Caco-2 (cell line): ENCODE measurements around the gene RPE. TPM values are rescaled to one million over a fixed set of nuclear protein-coding genes. Genes with fewer than 3 reads are reported as not detected.

Experiments
- BruUV-seq: library from RNA; stranded (reverse); fragments of 400-500 nt; replicated peaks from 2 replicates; lab custom pipeline; 2021; lab: Mats Ljungman, UMichigan
- CTCF ChIA-PET: fragments of 300-600 bp; sonication (Branson Sonifier 250); formaldehyde crosslinking; loops from one replicate; lab custom pipeline; 2022; ENCODE audit warnings: antibody characterized with exemption; lab: Charles Lee
- POLR2A ChIA-PET: fragments of 300-600 bp; sonication (Branson Sonifier 250); formaldehyde crosslinking; loops from one replicate; lab custom pipeline; 2022; ENCODE audit warnings: antibody characterized with exemption; lab: Charles Lee
- DNase-seq, 2 experiments: peaks; one replicate each; pipeline versions ENCODE4 v3.0.0 to v3.0.0-alpha.2; 2020 to 2022
- H3K27me3 ChIP-seq: replicated peaks from 2 replicates; pipeline ENCODE4 v1.6.0; 2011; ENCODE audit warnings: low read length; ENCODE audit not compliant: control insufficient read depth, insufficient read depth
- H3K36me3 ChIP-seq: 2 replicates; pipeline ENCODE4 v1.5.1; 2011; ENCODE audit warnings: low read length; ENCODE audit not compliant: control insufficient read depth, insufficient read depth
- H3K4me1 ChIP-seq: fragments of 250-450 bp; sonication (Bioruptor Pico); 2 replicates; pipeline ENCODE4 v1.5.1; 2020; ENCODE audit warnings: mild to moderate bottlenecking
- H3K4me3 ChIP-seq: 2 replicates; pipeline ENCODE4 v1.5.1; 2011; ENCODE audit warnings: low read depth, mild to moderate bottlenecking, control low read depth, low read length
- H3K9me3 ChIP-seq: fragments of 250-450 bp; sonication (Bioruptor Pico); 2 replicates; pipeline ENCODE4 v1.5.1; 2020; ENCODE audit warnings: mild to moderate bottlenecking, moderate library complexity
- H3K27ac Mint-ChIP-seq: one replicate; pipeline ENCODE4 v1.8.0; 2022; ENCODE audit warnings: mixed read lengths; ENCODE audit not compliant: unreplicated experiment
- H3K27me3 Mint-ChIP-seq: one replicate; pipeline ENCODE4 v1.8.0; 2022; ENCODE audit warnings: mixed read lengths; ENCODE audit not compliant: insufficient read depth, unreplicated experiment
- H3K36me3 Mint-ChIP-seq: one replicate; pipeline ENCODE4 v1.8.0; 2022; ENCODE audit warnings: mild to moderate bottlenecking, mixed read lengths; ENCODE audit not compliant: insufficient read depth, unreplicated experiment
- H3K4me1 Mint-ChIP-seq: one replicate; pipeline ENCODE4 v1.8.0; 2022; ENCODE audit warnings: low read depth, mixed read lengths; ENCODE audit not compliant: unreplicated experiment
- H3K4me3 Mint-ChIP-seq: one replicate; pipeline ENCODE4 v1.8.0; 2022; ENCODE audit warnings: mild to moderate bottlenecking, moderate library complexity, mixed read lengths; ENCODE audit not compliant: unreplicated experiment
- H3K9me3 Mint-ChIP-seq: one replicate; pipeline ENCODE4 v1.8.0; 2022; ENCODE audit warnings: mixed read lengths; ENCODE audit not compliant: unreplicated experiment
- intact Hi-C: fragments of 100-400 bp; cut with micrococcal nuclease; formaldehyde crosslinking; loops from one replicate; pipeline ENCODE4 v1.10.0; 2022; ENCODE audit not compliant: unreplicated experiment
- total RNA-seq: library from RNA; stranded (reverse); gene quantifications from 2 replicates; pipeline ENCODE4 v1.2.3, GENCODE V29; 2022
- TF ChIP-seq, protein P1 (sequence below), 2 experiments: fragments of 200-600 bp in 1 of 2; IDR thresholded peaks; 1 replicate in 1 of 2; 2 replicates in 1 of 2; pipeline versions ENCODE4 v1.5.1 to v1.8.0; 2011 to 2022; ENCODE audit warnings: antibody characterized with exemption in 1 of 2, control low read depth in 1 of 2, inconsistent platforms in 1 of 2, low read depth in 1 of 2, low read length in 1 of 2, mild to moderate bottlenecking in 1 of 2, moderate library complexity in 1 of 2; ENCODE audit not compliant: insufficient read depth in 1 of 2, severe bottlenecking in 1 of 2, unreplicated experiment in 1 of 2

The RPE gene
- total RNA-seq, 1 experiment from 2014 or later = 92.9 TPM

DNA sequence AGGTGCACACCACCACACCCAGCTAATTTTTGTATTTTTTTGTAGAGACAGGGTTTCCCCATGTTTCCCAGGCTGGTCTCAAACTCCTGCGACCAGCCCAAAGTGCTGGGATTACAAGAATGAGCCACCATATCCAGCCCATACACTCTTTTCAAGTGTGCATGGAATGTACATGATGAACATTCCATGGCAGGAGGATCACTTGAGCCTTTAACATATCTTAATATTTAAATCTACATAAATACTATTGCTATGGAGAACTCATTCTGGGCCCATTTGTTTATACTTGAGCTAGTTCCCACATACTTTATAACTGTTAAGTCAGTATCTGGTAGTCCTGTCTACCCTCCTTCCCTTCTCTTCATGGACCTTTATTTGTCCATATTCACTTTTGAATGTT lies 48.4 kb downstream of the RPE start:
- Histone ChIP-seq H3K4me1 (peaks cover 7% of the 10 kb centered on the region; the same call in 1 of the 2 replicates), H3K4me3 (no peak overlapping the region), H3K9me3 (peaks cover 8% of the 10 kb centered on the region), H3K27me3 (no peaks in the 10 kb centered on the region), H3K36me3 (no peaks in the 10 kb centered on the region)
- POLR2A ChIA-PET = no interaction called here
- Mint-ChIP-seq H3K4me3 (no peak overlapping the region), H3K9me3 (peaks cover 18% of the 10 kb centered on the region), H3K27me3 (no peaks in the 10 kb centered on the region), H3K4me1 (no peaks in the 10 kb centered on the region), H3K36me3 (peaks cover 5% of the 10 kb centered on the region), H3K27ac (no peak overlapping the region)
- CTCF ChIA-PET = no interaction called here
- intact Hi-C loops = no loop called here
- BruUV-seq = no TSS peak
- DNase-seq = no peak
- TF ChIP-seq, protein P1, sequence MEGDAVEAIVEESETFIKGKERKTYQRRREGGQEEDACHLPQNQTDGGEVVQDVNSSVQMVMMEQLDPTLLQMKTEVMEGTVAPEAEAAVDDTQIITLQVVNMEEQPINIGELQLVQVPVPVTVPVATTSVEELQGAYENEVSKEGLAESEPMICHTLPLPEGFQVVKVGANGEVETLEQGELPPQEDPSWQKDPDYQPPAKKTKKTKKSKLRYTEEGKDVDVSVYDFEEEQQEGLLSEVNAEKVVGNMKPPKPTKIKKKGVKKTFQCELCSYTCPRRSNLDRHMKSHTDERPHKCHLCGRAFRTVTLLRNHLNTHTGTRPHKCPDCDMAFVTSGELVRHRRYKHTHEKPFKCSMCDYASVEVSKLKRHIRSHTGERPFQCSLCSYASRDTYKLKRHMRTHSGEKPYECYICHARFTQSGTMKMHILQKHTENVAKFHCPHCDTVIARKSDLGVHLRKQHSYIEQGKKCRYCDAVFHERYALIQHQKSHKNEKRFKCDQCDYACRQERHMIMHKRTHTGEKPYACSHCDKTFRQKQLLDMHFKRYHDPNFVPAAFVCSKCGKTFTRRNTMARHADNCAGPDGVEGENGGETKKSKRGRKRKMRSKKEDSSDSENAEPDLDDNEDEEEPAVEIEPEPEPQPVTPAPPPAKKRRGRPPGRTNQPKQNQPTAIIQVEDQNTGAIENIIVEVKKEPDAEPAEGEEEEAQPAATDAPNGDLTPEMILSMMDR (IDR thresholded peaks at IDR 0.05; ENCODE audit: insufficient read depth in 1 of 2, low read depth in 1 of 2, low read length in 1 of 2, severe bottlenecking in 1 of 2, unreplicated experiment in 1 of 2) = no peak

DNA sequence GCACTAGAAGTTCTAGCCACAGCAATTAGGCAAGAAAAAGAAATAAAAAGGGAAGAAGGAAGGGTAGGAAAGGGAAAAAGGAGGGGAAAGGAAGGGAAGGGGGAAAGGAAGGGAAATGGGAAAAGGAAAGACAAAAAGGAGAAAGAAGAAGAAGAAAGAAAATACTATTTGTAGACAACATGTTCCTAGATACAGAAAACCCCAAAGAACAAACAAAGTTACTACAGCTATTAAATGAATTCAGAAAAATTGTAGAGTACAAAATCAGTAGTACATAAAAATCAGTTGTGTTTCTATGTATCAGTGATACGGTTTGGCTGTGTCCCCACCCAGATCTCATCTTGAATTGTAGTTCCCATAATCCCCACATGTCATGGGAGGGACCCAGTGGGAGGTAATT lies 52.3 kb downstream of the RPE start:
- H3K4me3 Mint-ChIP-seq = no peak overlapping the region
- Histone ChIP-seq H3K9me3 (peaks cover 4% of the 10 kb centered on the region), H3K27me3 (no peaks in the 10 kb centered on the region), H3K4me3 (no peak overlapping the region), H3K36me3 (no peaks in the 10 kb centered on the region), H3K4me1 (no peaks in the 10 kb centered on the region)
- POLR2A ChIA-PET = no interaction called here
- intact Hi-C loops = no loop called here
- H3K36me3 Mint-ChIP-seq = no peaks in the 10 kb centered on the region
- peaks cover 28% of the 10 kb centered on the region for H3K9me3 Mint-ChIP-seq
- no peak for DNase-seq
- TF ChIP-seq, protein P1 (IDR thresholded peaks at IDR 0.05; ENCODE audit: insufficient read depth in 1 of 2, low read depth in 1 of 2, low read length in 1 of 2, severe bottlenecking in 1 of 2, unreplicated experiment in 1 of 2) = no peak
- H3K4me1 Mint-ChIP-seq = no peaks in the 10 kb centered on the region
- CTCF ChIA-PET = no interaction called here
- H3K27ac Mint-ChIP-seq = no peak overlapping the region
- BruUV-seq = no TSS peak
- H3K27me3 Mint-ChIP-seq = no peaks in the 10 kb centered on the region

DNA sequence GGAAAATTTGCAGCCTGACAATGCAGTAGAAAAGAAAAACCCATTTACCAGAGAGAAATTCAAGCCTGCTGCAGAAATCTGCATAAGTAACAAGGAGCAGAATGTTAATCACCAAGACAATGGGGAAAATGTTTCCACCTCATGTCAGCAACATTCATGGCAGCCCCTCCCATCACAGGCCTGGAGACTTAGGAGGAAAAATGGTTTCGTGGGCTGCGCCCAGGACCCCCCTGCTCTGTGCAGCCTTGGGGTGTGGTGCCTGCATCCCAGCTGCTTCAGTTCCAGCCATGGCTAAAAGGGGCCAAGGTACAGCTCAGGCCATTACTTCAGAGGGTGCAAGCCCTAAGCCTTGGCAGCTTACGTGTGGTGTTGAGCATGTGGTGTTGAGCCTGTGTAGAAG lies 53.4 kb downstream of the RPE start:
- POLR2A ChIA-PET = no interaction called here
- no peaks in the 10 kb centered on the region for H3K36me3 Mint-ChIP-seq
- H3K27me3 ChIP-seq = no peaks in the 10 kb centered on the region
- DNase-seq = no peak
- CTCF ChIA-PET = interaction anchor here (0.6 kb wide), 1 partner anchor 1733 kb away, joined by 3 read pairs; no protein-coding TSS in a partner anchor
- peaks cover 28% of the 10 kb centered on the region for H3K9me3 Mint-ChIP-seq
- no peak overlapping the region for H3K4me3 Mint-ChIP-seq
- H3K9me3 ChIP-seq = peaks cover 4% of the 10 kb centered on the region
- no TSS peak for BruUV-seq
- no peaks in the 10 kb centered on the region for H3K27me3 Mint-ChIP-seq
- H3K27ac Mint-ChIP-seq = no peak overlapping the region
- H3K36me3 ChIP-seq = no peaks in the 10 kb centered on the region
- H3K4me1 ChIP-seq = no peaks in the 10 kb centered on the region
- TF ChIP-seq, protein P1 (IDR thresholded peaks at IDR 0.05; ENCODE audit: insufficient read depth in 1 of 2, low read depth in 1 of 2, low read length in 1 of 2, severe bottlenecking in 1 of 2, unreplicated experiment in 1 of 2) = no peak
- intact Hi-C loops = no loop called here
- H3K4me1 Mint-ChIP-seq = no peaks in the 10 kb centered on the region
- H3K4me3 ChIP-seq = no peak overlapping the region
